Retinal pigment epithelial cell (primary cell): ENCODE data around the gene KIAA0753.

Source experiments
- DNase-seq: peaks from one replicate; pipeline ENCODE4 v3.0.0-alpha.2; 2010; ENCODE audit warnings: low read depth
- H3K4me3 ChIP-seq: 2 replicates; pipeline ENCODE4 v1.5.1; 2011; ENCODE audit warnings: mild to moderate bottlenecking, low read length, control low read depth, moderate library complexity
- CTCF ChIP-seq: conservative IDR thresholded peaks from 2 replicates; pipeline ENCODE4 v1.5.1; 2011; ENCODE audit warnings: low read depth, low read length, control low read depth, inconsistent platforms

The KIAA0753 gene

DNA sequence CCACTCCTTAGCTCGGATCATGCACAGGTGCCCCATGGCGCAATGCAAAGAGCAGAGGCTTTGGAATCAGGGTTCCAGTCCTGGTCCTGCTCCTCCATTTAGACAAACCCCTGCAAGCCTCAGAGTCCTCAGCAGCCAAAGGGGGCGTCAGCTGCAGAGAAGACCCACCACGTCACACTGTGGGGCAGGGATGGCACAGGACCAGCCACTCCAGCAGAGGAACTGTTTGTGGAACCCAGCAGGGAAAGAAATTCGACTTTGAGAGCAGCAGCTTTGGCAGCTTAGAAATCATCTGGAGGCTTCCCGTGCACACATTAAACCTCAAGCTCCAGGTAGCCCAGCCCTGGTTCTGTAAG is 36.3 kb upstream of the KIAA0753 start:
- TF ChIP-seq CTCF, result no peak
- DNase-seq, result no peak
- no peak overlapping the region for H3K4me3 ChIP-seq

DNA sequence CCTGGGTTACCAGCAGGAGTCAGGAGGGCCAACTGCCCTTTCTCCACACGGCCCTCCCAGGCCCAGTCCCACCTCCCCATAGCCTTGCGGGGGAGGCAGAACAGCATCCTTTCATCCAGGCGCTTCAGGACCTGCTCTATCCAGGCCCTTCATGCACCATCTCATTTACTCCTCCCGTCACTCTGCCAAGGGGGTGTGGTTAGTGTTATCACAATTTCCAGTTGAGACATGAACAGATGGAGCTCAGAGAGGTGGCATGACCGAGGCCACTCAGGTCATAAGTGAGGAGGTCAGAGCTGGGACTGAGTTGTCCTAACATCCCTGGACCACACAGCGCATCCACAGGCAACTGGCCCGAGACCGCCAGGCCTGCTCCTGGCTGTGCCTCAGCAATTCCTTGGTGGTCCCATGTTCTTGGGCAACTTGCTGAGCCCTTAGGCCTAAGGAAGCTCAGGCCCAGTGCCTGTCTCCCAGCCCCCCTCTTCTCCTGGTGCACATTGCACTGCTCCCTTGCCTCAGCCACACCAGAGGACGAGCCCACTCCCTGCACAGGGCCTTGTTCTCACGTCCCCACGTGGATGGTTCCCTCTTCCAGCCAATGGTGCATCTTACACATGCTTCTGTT is 34.8 kb upstream of the KIAA0753 start:
- no peak for DNase-seq
- H3K4me3 ChIP-seq, result no peak overlapping the region
- no peak for TF ChIP-seq CTCF

DNA sequence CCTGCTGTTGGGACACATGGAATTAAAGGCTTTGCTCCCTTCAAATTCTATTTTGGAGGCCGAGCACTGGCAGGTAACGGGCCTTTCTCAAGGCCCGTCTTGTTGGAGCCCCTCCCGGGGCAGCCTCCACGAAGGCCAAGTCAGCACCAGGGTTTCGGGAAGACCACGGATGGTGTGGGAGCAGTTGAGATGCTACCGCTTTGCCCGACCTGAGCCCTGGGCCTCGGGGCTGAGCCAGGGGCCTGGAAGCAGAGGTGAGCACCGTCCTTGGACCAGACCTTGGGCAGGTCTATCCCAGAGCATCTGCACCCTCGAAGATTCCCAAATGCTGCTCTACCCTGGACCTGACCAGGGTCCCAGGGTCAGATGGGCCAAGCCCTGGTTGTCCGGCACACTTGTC is 34.1 kb upstream of the KIAA0753 start:
- no peak for DNase-seq
- TF ChIP-seq CTCF, result no peak
- H3K4me3 ChIP-seq, result no peak overlapping the region

GRCh38 chr17:6671431-6671830 is 30.9 kb upstream of the KIAA0753 start:
- no peak for TF ChIP-seq CTCF
- DNase-seq, result no peak
- no peak overlapping the region for H3K4me3 ChIP-seq

GRCh38 chr17:6670999-6671398 is 30.5 kb upstream of the KIAA0753 start:
- no peak for DNase-seq
- no peak for TF ChIP-seq CTCF
- H3K4me3 ChIP-seq, result no peak overlapping the region

- DNase-seq, result no peak
- H3K4me3 ChIP-seq, result no peak overlapping the region
- TF ChIP-seq CTCF, result no peak
Observed at GRCh38 chr17:6670571-6670970, 30.1 kb upstream of the KIAA0753 start.

GRCh38 chr17:6669479-6670212 is 29.1 kb upstream of the KIAA0753 start:
- no peak for DNase-seq
- no peak overlapping the region for H3K4me3 ChIP-seq
- TF ChIP-seq CTCF, result no peak
